Dedifferentiated amniotic fluid mesenchymal stem cell (primary cell): ENCODE measurements around the gene STAB2.

Source experiments
- DNase-seq: peaks from one replicate; pipeline ENCODE4 v3.0.0-alpha.2; 2016; ENCODE audit errors: extremely low spot score

The STAB2 gene

DNA sequence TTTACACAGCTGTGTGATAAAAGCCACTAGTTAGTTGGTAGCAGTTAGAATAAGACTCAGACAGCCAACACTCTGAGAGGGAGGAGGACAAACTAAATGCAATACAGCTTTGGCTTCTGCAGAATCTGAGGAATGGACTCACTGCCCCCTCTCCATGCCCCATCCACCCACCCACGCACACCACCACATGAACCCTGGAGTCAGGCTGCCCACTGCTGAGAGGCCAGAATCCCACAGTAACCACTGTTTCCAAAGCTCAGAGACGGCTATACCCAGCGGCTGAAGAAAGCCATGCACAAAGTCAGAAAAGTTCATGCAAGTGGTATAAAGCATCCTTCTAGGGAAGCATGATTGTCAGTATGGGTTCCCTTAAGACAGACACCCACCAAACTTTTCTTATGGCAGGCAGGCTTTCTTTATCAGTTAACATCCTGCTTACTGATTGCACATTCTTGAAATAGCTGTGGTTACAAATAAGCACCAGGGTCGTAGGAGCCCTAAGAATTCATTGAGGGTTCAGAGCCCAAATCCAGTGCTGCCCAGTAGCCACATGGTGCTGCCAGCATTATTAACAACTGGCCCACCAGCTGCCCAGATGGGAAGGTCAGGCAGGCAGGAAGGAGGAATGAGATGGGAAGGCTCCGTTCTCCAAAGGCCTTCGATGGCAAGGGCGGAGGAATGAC is 192.5 kb downstream of the STAB2 start:
- DNase-seq = no peak

DNA sequence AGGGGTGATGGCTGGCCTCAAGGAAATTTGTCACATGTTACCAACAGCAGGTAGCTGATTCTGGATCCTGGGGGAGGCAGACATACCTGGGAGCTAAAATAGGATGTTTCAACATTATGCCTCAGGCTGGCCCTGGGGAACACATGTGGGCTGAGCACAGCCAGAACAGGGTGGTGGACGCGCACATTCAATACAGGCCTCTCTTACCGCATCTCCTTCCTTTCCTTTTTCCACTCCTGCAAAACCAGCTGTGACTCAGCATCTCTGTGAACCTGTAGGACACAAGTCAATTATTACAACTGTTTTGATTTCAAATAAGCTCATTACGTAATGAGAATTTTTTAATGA is 193.0 kb downstream of the STAB2 start:
- no peak for DNase-seq

DNA sequence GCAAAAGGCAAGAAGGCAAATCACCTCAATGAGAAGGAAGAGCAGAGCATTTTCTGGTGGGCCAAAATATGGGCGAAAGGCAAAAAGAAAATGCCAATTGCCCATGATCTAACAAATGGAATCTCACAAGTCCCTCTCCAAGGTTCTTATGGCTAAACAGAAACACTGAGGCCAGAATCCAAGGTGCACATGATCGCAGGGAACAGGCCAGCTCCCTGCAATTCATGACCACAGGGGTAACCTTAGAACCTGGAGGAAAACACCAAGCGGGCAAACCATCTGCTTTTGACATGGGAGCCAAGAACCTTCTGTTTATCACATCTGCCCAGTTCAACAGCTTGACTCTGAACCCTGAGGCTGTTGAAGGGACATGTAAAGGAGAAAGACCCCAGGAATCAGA is 193.9 kb downstream of the STAB2 start:
- no peak for DNase-seq

DNA sequence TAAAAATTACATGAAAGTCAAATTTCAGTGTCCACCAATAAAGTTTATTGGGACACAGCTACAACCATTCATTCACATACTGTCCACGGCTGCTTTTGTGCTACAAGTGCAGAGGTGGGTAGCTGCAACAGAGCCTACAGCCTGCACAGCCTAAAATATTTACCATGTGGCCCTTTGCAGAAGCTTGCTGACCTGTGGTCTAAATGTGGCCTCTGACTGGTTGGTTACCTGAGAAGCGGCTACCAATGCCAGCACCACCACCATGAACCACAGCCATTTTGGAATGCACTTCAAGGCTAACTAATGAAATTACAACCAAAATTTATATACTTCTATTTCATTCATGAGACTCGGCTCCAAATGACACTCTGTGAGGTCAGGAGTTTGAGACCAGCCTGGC is 195.3 kb downstream of the STAB2 start:
- DNase-seq = no peak

DNA sequence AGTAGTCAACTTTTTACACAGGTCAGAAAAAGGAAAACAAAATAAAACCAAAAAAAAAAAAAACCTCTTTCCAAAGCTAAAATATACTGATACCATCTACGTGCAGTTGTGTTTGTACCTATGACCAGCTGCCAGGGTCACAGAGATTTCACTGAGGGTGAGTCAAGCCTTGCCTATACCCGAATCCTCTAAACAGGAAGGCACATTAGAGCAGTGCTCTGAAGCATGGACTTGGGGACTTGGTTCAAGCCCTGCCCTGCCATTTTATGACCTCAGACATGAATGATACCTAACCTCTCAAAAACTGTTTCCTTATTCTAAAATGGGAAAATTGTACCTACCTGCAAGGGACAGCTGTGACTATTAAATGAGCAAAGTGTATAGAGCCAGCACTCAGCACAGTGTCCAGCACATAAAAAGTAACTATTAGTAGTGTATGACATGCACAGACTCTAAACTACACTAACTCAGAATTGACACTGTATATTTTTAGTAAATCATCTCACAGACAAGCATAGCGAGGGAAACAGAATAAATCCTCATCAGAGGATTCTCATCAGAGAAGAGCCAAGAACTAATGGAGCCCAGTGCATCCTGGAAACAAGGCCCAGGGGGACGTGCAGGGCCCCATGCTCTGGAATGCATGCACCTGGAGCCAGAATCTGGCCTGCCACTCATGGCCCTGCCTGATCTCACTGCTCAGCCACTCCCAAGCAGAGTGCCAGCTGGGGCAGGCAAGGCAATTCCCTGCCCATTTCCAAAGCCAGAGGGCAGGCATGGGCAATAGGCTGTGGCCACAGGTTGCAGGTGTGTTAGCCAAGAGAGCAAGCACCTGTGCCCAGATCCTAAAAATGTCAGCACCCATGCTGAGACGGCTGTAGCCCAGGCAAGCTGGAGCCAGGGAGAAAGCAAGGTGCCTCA is 196.9 kb downstream of the STAB2 start:
- no peak for DNase-seq

DNA sequence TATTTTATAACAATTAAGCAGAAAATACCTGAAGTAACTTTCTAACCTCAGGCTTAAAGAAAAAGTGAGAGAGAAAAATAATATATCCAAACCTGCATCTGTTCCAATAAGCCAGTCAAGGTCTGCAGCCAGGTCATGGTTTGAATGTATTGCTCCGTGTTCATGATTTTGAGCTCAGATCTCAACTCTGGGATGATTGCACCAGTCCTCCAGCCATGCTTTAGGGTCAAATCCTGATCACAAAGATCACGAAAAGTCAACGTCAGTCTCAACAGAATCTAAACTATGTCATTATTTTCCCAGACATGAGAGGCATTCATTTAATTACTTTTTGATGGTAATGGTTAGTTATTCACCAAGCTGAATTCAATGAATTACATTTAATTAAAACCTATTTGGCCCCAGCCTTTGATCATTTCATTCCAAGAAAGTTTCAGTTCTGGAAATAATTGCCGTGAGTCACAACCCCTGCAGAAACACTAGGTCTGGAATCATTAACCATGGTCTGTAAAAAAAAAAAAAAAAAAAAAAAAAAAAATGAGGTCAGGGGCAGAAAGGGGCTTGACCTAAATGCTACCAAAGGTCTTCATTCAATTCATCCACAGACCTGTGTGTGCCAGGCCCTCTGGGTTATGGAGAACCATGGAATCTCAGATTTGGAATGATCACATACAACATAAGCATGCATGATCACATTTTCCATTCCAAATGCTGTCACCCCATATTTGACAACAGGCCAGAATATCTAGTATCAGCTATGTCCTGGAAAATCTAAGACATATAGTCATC is 198.4 kb downstream of the STAB2 start:
- DNase-seq = no peak

DNA sequence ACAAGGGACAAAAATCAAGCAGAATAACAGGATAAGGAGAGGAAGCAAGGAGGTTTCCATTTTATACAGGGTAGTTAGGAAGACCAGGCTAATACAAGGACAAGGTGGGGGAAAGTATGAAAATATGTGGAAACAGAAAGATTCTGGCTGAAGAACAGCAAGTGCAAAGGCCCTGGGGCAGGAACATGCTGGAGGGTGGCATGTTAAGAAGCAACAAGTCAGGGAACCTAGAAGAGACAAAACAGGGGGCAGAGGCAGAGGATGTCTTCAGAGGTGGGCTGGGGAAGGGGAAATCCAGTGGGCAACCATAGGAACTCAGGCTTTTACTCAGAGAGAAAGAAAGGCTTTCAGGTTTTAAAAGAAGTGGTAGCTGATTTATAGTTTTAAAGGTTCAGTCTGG is 199.1 kb downstream of the STAB2 start:
- no peak for DNase-seq

DNA sequence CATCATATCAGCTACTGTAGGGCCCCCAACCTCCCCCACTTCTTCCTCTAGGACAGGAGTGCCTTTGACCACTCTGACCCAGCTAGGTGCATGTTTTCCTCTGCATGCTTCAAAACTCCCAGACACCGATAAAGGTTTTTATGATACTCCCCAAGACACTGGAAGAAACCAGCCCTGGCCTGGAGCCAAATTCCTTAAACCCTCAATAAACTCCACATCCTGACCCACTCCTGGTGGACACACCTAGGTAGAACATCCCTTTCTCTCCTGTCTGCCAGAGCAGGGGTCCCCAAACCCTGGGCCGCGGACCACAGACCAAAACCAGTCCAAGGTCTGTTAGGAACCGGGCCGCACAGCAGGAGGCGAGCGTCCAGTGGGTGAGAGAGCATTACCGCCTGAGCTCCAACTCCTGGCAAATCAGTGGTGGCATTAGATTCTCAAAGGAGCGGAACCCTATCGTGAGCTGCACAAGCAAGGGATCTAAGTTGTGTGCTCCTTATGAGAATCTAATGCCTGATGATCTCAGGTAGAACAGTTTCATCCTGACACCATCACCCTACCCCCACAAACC is 204.4 kb downstream of the STAB2 start:
- no peak for DNase-seq

DNA sequence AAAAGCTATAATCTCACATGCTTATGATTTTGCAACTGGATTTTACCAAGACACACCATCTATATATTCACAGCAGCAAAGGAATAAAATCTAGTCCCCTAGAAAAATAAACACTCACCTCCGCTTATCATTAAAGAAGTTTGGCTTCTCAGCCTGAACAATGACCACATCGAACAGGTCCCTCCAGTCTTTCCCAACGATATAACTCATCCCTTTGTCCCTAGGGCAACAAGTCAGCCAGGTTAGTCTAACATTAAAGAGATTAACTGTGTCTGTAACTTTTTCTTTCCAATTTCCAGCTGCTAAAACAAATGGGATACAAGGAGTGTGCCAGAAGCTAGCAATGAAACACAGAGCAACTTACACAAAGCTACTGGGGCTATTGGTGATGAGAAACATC is 206.0 kb downstream of the STAB2 start:
- DNase-seq = no peak

DNA sequence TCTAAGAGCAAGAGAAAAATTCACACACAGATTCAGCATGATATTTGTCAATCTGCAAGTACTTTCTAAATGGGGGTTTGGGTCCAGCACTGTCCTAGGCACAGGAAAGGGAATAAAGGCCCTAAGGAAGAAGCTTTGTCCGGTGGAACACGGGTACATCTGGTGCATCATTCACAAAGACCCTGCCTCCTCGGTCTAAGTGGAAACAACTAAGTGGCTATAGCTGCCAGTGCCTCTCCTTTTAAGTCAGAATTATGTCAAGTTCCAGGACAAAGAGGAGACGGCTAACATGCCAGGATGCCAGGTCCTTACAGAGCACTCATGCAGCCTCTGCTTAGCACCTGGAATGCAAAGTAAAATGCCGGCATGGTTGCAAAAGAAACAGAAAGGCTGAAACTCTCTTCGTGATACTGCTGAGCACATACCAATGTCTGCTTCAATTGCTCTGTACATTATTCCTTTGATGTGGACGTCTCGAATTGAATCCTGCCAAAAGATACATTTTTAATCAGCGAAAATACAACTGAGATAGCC is 206.5 kb downstream of the STAB2 start:
- DNase-seq = no peak

DNA sequence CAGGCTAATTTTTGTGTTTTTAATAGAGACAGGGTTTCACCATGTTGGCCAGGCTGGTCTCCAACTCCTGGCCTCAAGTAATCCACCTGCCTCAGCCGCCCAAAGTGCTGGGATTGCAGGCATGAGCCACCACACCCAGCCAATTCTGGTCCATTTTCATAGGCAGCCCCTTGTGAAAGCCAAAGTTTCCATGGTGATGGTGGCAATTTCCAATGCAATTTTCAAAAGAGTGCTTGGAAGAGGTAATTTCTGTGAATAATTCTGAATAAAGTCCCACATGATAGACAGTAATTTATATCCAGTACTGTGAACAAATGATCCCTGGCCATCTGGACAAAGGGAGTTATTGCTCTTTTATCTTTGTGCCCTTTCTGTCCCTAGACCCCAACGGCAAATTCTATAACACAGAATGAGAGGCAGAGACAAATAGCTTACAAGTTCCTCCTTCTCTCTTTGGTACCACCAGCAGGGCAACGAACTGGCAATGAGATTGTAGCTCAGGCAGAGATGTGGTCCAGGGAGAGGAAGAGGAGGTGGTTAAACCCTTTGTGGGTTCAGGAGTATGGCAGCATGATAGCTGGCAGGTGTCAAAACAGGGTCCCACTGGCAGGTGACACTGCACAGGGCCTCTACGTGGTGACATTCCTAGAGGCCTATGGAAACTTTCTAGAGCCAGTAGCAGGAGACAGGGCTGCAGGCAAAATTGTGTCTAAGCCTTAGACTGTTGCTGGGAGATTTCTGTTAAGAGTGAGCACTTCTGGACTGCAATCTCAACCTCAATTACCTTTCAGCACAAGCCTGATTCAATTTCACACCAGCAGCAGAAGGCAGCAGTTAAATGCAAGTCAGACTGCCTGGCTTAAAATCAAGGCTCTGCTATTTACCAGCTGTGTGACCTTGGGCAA is 207.5 kb downstream of the STAB2 start:
- DNase-seq = no peak

DNA sequence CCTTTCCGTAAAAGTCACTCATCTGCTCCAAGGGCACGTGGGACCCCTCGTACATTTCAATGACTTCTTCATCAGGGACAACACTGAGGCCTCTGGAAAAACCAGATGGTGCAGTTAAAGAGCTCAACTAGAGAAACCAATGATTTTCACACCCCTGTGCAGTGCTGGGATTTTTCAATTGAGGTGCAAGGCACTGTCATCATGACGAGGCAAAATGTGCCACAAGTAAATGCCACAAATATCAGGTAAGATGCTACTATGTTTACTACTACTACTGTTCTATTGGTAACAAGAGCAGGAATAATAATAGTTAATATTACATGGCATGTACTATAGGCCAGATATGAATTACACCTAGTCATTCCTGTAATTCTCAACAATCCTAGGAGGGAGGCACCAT is 211.5 kb downstream of the STAB2 start:
- no peak for DNase-seq

DNA sequence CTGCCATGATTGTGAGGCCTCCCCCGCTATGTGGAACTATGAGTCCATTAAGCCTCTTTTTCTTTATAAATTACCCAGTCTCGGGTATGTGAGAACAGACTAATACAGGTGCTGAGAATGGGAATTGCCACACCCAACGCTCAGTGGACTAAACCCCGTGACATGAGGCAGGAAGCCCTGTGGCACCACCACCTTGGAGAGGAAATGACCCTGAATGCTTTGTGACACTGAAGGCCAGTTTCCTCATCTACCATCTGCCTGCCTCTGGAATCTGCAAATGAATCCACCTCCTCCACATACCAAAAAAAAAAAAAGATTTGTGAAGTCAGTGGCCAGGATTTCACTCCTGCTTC is 212.4 kb downstream of the STAB2 start:
- no peak for DNase-seq

DNA sequence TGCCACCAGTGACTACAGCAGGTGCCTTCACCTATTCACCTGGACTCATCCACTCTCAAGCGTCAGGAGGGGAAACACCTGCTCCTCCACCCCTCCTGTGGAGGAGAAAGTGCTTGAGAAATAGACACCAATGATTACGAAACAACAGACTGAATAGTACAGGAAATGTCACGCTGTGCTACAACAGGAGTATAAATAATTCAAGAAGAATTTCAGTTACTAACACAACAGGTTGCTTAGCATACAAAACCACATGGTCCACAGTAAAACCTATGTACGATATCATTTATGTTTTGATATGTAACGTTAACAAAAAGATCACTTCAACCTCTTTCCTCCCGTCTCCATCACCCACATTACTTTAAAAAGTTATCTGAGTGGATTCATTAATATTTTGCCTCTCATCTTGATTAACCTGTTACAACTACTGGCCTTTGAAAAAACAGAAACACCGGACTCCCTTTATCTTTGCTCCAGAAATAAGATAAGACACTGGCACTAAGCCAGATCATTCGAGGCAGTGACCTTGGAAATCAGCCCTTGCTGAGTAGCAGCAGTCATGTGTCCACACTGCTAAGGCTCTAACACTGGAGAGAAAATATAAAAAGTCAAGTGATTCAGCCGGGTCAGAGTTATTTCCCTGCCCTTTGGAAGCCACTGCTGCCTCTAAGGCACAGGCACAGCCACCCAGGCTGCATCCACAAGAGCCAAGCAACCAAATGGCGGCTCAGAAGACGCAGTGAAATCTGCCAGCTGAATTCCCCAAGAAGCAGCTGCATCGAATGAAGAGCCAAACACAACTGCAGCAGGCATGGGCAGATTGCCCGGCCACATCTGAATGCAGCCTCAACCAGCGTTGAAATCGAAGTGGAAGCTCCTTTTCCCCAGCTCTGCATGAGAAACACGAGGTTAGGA is 213.0 kb downstream of the STAB2 start:
- no peak for DNase-seq

DNA sequence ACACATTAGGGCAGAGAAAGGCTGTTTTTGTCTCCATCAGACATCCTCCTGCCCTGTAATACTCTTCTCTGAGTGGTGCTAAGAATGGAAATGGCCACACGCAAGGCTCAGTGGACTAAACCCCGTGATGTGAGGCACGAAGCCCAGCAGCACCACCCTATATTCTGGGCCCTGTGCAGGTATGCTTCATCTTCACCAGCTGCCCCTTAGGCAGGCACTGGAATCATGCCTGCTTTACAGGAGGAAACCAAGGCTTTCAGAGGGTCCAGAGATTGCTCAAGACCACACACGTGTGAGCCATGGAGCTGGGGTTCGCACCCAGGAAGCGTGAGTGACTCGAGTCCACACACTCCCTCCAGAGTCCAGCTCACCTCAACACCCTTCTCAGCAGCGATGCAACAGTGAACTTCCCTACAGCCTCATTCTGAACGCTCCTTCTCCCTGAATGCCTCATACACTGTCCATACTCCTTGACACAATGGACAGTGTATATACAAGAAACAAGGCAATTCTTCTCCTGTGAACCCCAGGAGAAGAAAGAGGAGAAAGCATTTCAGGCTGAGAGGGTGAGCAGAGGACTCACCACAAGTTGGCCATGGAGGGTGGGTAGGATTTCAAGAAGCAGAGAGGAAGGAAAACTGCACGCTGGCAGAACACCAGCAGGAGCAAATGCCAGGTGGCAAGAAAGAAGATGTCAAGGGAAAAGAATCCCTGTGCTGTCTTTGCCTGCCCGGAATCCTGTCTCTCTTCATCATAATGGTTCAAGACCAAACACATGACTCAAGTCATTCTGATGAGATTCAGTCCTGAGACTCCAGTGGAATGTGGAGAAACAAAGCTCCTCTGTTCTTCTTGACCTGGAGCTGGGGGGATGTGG is 214.9 kb downstream of the STAB2 start:
- DNase-seq = no peak

DNA sequence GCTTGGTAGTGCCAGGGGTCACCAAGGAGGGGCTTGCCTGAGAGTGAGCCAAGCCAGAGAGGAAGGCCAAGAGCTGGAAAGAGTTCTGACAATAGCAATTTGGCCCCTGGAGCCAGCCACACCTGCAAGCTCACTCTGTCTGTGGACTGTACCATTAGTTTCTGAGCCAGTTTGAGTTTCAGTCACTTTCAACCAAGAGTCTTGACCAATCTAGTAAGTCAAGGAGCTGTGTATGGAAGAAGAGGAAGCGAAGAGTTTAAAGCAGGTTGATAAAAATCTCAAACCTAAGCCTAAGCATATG is 215.5 kb downstream of the STAB2 start:
- no peak for DNase-seq

DNA sequence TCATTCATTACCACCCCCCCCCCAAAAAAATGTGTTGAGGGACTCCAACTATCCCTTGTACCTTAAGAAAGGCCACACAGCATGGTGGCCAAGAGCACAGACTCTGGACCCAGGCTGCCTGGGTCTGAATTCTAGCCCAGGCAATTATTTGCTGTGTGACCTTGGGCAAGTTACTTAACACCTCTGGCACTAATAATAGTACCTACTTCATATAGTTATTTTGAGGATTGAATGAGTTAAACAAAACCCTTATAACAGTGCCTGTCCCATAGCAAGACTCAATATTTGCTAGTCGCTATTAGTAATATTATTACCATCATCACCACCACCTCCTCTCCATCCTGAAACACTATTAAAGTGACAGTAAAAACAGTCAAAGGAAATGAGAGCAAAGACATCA is 216.8 kb downstream of the STAB2 start:
- DNase-seq = no peak

DNA sequence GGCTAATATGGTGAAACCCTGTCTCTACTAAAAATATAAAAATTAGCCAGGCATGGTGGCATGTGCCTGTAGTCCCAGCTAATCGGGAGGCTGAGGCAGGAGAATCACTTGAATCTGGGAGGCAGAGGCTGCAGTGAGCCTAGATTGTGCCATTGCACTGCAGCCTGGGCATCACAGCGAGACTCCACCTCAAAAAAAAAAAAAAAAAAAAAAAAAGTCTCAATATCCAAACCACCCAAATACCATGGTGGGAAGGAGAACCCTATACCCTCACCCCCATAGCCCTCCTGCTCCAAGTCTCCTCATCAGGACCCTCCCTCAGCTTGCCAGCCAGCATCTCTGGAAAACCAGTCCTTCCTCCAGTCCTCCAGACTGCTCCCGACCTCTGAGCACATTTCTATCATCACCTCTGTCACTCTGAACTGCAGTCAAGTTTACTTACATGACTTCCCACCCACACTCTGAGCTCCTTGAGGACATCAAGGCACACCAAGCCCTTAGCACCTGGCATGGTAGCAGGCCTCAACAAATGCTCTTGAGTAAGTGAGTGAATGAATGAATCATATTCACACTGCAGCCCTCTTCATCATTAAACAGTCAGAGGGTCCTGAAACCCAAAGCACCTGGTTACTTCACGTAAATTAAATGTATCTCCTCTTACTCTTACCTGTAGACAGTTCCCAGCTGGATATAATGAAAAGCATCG is 218.7 kb downstream of the STAB2 start:
- no peak for DNase-seq

DNA sequence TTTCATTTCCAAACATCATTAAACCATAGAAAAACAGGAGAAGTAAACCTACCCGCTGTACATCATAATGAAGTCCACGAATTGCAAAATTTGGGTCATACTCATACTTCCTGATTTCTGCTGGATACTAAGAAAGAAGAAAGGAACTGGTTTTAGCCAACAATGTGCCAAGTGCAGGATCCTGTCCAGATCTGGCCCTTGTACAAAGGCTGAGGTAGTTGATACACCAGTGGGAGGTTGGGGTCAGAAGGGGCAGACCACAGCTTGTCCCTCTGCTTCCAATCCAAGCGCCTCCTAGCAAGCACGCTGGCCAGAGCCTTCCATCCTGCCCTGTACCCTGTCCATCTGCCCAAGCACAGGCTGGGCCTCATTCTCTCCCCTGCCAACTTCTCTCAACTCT is 219.7 kb downstream of the STAB2 start:
- DNase-seq = no peak
